SK-N-SH (cell line): ENCODE results near the gene CREG1. TPM values are rescaled to one million over a fixed set of nuclear protein-coding genes. Genes with fewer than 3 reads are reported as not detected.

Experiments used
- CTCF ChIA-PET: fragments of 300-600, 350-600 bp; formaldehyde crosslinking; extraction: SDS; loops from one replicate; lab custom pipeline; 2021; lab: Yijun Ruan, JAX
- POLR2A ChIA-PET: fragments of 350-600 bp; sonication (Branson Sonifier 250); formaldehyde crosslinking; extraction: SDS; loops from one replicate; lab custom pipeline; 2020; ENCODE audit warnings: antibody characterized with exemption, inconsistent platforms; lab: Yijun Ruan, JAX
- DNase-seq: peaks from one replicate; pipeline ENCODE4 v3.0.0; 2012
- H2AFZ ChIP-seq: fragments of 200-600 bp; sonication (generic); 2 replicates; pipeline ENCODE4 v1.8.1; 2016; ENCODE audit warnings: antibody characterized with exemption, mild to moderate bottlenecking, low read depth
- H3F3A ChIP-seq: fragments of 200-600 bp; sonication (generic); replicated peaks from 2 replicates; pipeline ENCODE3; 2016; ENCODE audit warnings: antibody characterized with exemption, mild to moderate bottlenecking; ENCODE audit not compliant: insufficient read depth
- H3K27ac ChIP-seq, 2 experiments: fragments of 200-500 bp in 1 of 2; fragments of 200-600 bp in 1 of 2; sonication (Bioruptor generic) in 1 of 2; sonication (generic), shearing (Covaris generic) in 1 of 2; 2 replicates each; pipeline versions ENCODE4 v1.5.1 to v1.6.1; 2014 to 2016; ENCODE audit warnings: low read depth in 2 of 2, inconsistent platforms in 1 of 2, low read length in 1 of 2, mild to moderate bottlenecking in 1 of 2, mixed read lengths in 1 of 2
- H3K27me3 ChIP-seq: fragments of 200-600 bp; sonication (generic), shearing (Covaris generic); 2 replicates; pipeline ENCODE4 v1.6.1; 2016; ENCODE audit warnings: mixed run types; ENCODE audit not compliant: insufficient read depth
- H3K36me3 ChIP-seq, 2 experiments: fragments of 200-500 bp in 1 of 2; fragments of 200-600 bp in 1 of 2; sonication (Bioruptor generic) in 1 of 2; sonication (generic) in 1 of 2; replicated peaks in 1 of 2; 2 replicates each; pipeline versions ENCODE3 to v1.5.1; 2014 to 2016; ENCODE audit warnings: low read length in 1 of 2, mild to moderate bottlenecking in 1 of 2; ENCODE audit not compliant: insufficient read depth in 2 of 2, control insufficient read depth in 1 of 2
- H3K4me1 ChIP-seq, 2 experiments: fragments of 200-500 bp in 1 of 2; fragments of 200-600 bp in 1 of 2; sonication (Bioruptor generic) in 1 of 2; sonication (generic), shearing (Covaris generic) in 1 of 2; 2 replicates each; pipeline versions ENCODE4 v1.5.1 to v1.6.1; 2014 to 2016; ENCODE audit warnings: low read depth in 1 of 2, low read length in 1 of 2, mixed run types in 1 of 2; ENCODE audit not compliant: insufficient read depth in 2 of 2, control insufficient read depth in 1 of 2
- H3K4me2 ChIP-seq: fragments of 200-600 bp; sonication (generic), shearing (Covaris generic); 2 replicates; pipeline ENCODE4 v1.6.1; 2017; ENCODE audit warnings: mixed run types
- H3K4me3 ChIP-seq, 2 experiments: fragments of 200-500 bp in 1 of 2; fragments of 200-600 bp in 1 of 2; sonication (Bioruptor generic) in 1 of 2; sonication (generic), shearing (Covaris generic) in 1 of 2; 2 replicates each; pipeline versions ENCODE4 v1.5.1 to v1.8.1; 2014 to 2016; ENCODE audit warnings: low read depth in 2 of 2, inconsistent platforms in 1 of 2, low read length in 1 of 2, mild to moderate bottlenecking in 1 of 2, mixed read lengths in 1 of 2, moderate library complexity in 1 of 2
- H3K79me2 ChIP-seq: fragments of 200-600 bp; sonication (generic); 2 replicates; pipeline ENCODE4 v1.8.1; 2017; ENCODE audit warnings: mild to moderate bottlenecking; ENCODE audit not compliant: insufficient read depth
- H3K9ac ChIP-seq: fragments of 200-600 bp; sonication (generic); 2 replicates; pipeline ENCODE4 v1.6.1; 2017; ENCODE audit warnings: mixed run types
- H3K9me2 ChIP-seq: fragments of 200-600 bp; sonication (generic); 2 replicates; pipeline ENCODE4 v1.6.1; 2017; ENCODE audit warnings: mixed run types
- H3K9me3 ChIP-seq: fragments of 200-600 bp; sonication (generic); 2 replicates; pipeline ENCODE4 v1.6.1; 2017; ENCODE audit warnings: mixed run types, mild to moderate bottlenecking, moderate library complexity
- H4K20me1 ChIP-seq: fragments of 200-600 bp; sonication (generic); 2 replicates; pipeline ENCODE4 v1.6.1; 2017; ENCODE audit warnings: mild to moderate bottlenecking, mixed run types; ENCODE audit not compliant: insufficient read depth
- FOSL2 ChIP-seq: IDR thresholded peaks from 2 replicates; pipeline ENCODE4 v1.4.0; 2012; ENCODE audit warnings: low read depth, mild to moderate bottlenecking, moderate library complexity, borderline replicate concordance
- FOXJ3 ChIP-seq: sonication (generic); formaldehyde crosslinking; IDR thresholded peaks from 2 replicates; pipeline ENCODE4 v1.5.1; 2020; ENCODE audit warnings: mild to moderate bottlenecking, missing genetic modification reagents
- GABPA ChIP-seq: IDR thresholded peaks from 2 replicates; pipeline ENCODE4 v1.4.0; 2012; ENCODE audit warnings: low read depth, mild to moderate bottlenecking
- MXI1 ChIP-seq: IDR thresholded peaks from 2 replicates; pipeline ENCODE4 v1.6.1; 2012; ENCODE audit warnings: mild to moderate bottlenecking, low read depth, low read length, improper control_type of control experiment
- REST ChIP-seq: IDR thresholded peaks from 2 replicates; pipeline ENCODE4 v1.6.1; 2012; ENCODE audit warnings: mild to moderate bottlenecking, low read depth, low read length, moderate library complexity
- RXRA ChIP-seq: IDR thresholded peaks from 2 replicates; pipeline ENCODE4 v1.4.0; 2012; ENCODE audit warnings: low read depth, mild to moderate bottlenecking, borderline replicate concordance
- USF2 ChIP-seq: fragments of 150-350 bp; IDR thresholded peaks from 2 replicates; pipeline ENCODE4 v1.6.1; 2017; ENCODE audit warnings: antibody characterized with exemption, low read length, low read depth, borderline replicate concordance
- ZBTB33 ChIP-seq: IDR thresholded peaks from 2 replicates; pipeline ENCODE4 v1.4.0; 2012; ENCODE audit warnings: low read depth, borderline replicate concordance
- WGBS: methylation state at CpG from one replicate; pipeline ENCODE4 v1.1.6; 2017; ENCODE audit warnings: low lambda C conversion rate; 5-methylcytosine and 5-hydroxymethylcytosine counted together
- polyA plus RNA-seq, 3 experiments: library from polyadenylated mRNA; depleted of rRNA; stranded (reverse); fragments of >200 nt; gene quantifications; 2 replicates each; pipeline ENCODE4 v1.2.3, GENCODE V29; 2012

CREG1 gene
- polyA plus RNA-seq, 1 of the 3 experiments (the other 2 are of a cell fraction), result 26.1 TPM

GRCh38 chr1:167564612-167565270 is 11.2 kb upstream of the CREG1 start:
- H2AFZ ChIP-seq, result no peak overlapping the region

More at GRCh38 chr1:167564612-167565270, 11.2 kb upstream of the CREG1 start:
- CTCF ChIA-PET, result interaction anchor here (1.0 to 5.2 kb wide), 8 partner anchors 9 to 297 kb away, joined by 3 to 34 read pairs (median 6); partner anchors contain the start of gene CREG1
- no peaks in the 10 kb centered on the region for H4K20me1 ChIP-seq
- no peak overlapping the region for H3K4me3 ChIP-seq
- no peaks in the 10 kb centered on the region for H3K36me3 ChIP-seq
- DNase-seq, result no peak
- 55% methylated on average over 5 of the region's 5 CpGs for WGBS
- H3K9me3 ChIP-seq, result no peaks in the 10 kb centered on the region
- POLR2A ChIA-PET, result interaction anchor here (1.6 kb wide), 1 partner anchor 11 kb away, joined by 6 read pairs; the partner anchor contains the start of gene CREG1
- no peaks in the 10 kb centered on the region for H3F3A ChIP-seq
- no peaks in the 10 kb centered on the region for H3K9me2 ChIP-seq
- no peaks in the 10 kb centered on the region for H3K27me3 ChIP-seq
- H3K4me1 ChIP-seq, result peaks cover 0 to 4% of the 10 kb centered on the region in 2 experiments; a peak in 1 of 4 replicates
- H3K27ac ChIP-seq, result no peak overlapping the region
- no peak overlapping the region for H3K4me2 ChIP-seq
- no peaks in the 10 kb centered on the region for H3K79me2 ChIP-seq
- H3K9ac ChIP-seq, result no peak overlapping the region
- no peak for TF ChIP-seq MXI1
- no peak for TF ChIP-seq RXRA
- no peak for TF ChIP-seq FOSL2
- TF ChIP-seq ZBTB33, result no peak
- no peak for TF ChIP-seq REST
- TF ChIP-seq USF2, result no peak
- TF ChIP-seq FOXJ3 (CRISPR knock-in tag), result no peak
- TF ChIP-seq GABPA, result no peak
